Liver (tissue), 9 donors: ENCODE results near the gene STK32C. TPM values are rescaled to one million over a fixed set of nuclear protein-coding genes. Genes with fewer than 3 reads are reported as not detected.

Source experiments
- DNase-seq: peaks from one replicate; pipeline ENCODE4 v3.0.0-alpha.2; 2017; ENCODE audit warnings: low spot score
- H3K27ac ChIP-seq, 2 donors: one replicate each; pipeline ENCODE4 v1.7.0; 2013; ENCODE audit warnings: inconsistent platforms in 2 of 2, low read length in 2 of 2, control low read depth in 1 of 2, low read depth in 1 of 2, mild to moderate bottlenecking in 1 of 2
- H3K27me3 ChIP-seq, 4 donors: one replicate each; pipeline versions ENCODE4 v1.6.1 to v1.7.0; 2013; ENCODE audit warnings: low read length in 3 of 4, inconsistent platforms in 1 of 4, mild to moderate bottlenecking in 1 of 4, moderate library complexity in 1 of 4; ENCODE audit not compliant: control insufficient read depth in 4 of 4, insufficient read depth in 4 of 4
- H3K36me3 ChIP-seq, 4 donors: one replicate each; pipeline versions ENCODE4 v1.6.1 to v1.7.0; 2013; ENCODE audit warnings: low read length in 3 of 4, mild to moderate bottlenecking in 3 of 4, low read depth in 1 of 4, moderate library complexity in 1 of 4; ENCODE audit not compliant: control insufficient read depth in 4 of 4, insufficient read depth in 3 of 4
- H3K4me1 ChIP-seq, 4 donors: one replicate each; pipeline versions ENCODE4 v1.6.1 to v1.7.0; 2013; ENCODE audit warnings: low read length in 3 of 4, mild to moderate bottlenecking in 3 of 4, moderate library complexity in 1 of 4; ENCODE audit not compliant: control insufficient read depth in 4 of 4, insufficient read depth in 4 of 4
- H3K4me3 ChIP-seq, 3 donors: one replicate each; pipeline versions ENCODE4 v1.6.1 to v1.7.0; 2013; ENCODE audit warnings: low read length in 3 of 3, control low read depth in 1 of 3, low read depth in 1 of 3, mild to moderate bottlenecking in 1 of 3
- H3K9ac ChIP-seq, 2 donors: one replicate each; pipeline ENCODE4 v1.7.0; 2013; ENCODE audit warnings: low read length in 2 of 2, mild to moderate bottlenecking in 2 of 2, moderate library complexity in 2 of 2, control low read depth in 1 of 2, low read depth in 1 of 2
- H3K9me3 ChIP-seq, 4 donors: one replicate each; pipeline versions ENCODE4 v1.6.1 to v1.7.0; 2013; ENCODE audit warnings: low read length in 3 of 4; ENCODE audit not compliant: control insufficient read depth in 4 of 4
- EGR1 ChIP-seq, 2 donors: IDR thresholded peaks; 2 replicates each; pipeline ENCODE4 v1.6.1; 2016 to 2018; ENCODE audit warnings: antibody characterized with exemption in 2 of 2, low read depth in 2 of 2
- FOXA1 ChIP-seq: IDR thresholded peaks from 2 replicates; pipeline ENCODE4 v1.6.1; 2016; ENCODE audit warnings: antibody characterized with exemption
- FOXA2 ChIP-seq: IDR thresholded peaks from 2 replicates; pipeline ENCODE4 v1.6.1; 2016; ENCODE audit warnings: antibody characterized with exemption
- GABPA ChIP-seq, 2 donors: IDR thresholded peaks in 1 of 2; conservative IDR thresholded peaks in 1 of 2; 2 replicates each; pipeline ENCODE4 v1.6.1; 2016; ENCODE audit warnings: antibody characterized with exemption in 2 of 2, mild to moderate bottlenecking in 1 of 2, moderate library complexity in 1 of 2
- HNF4A ChIP-seq, 2 donors: conservative IDR thresholded peaks; 2 replicates each; pipeline ENCODE4 v1.6.1; 2016; ENCODE audit warnings: antibody characterized with exemption in 2 of 2, mild to moderate bottlenecking in 2 of 2
- HNF4G ChIP-seq: IDR thresholded peaks from 2 replicates; pipeline ENCODE4 v1.6.1; 2016; ENCODE audit warnings: antibody characterized with exemption
- JUND ChIP-seq, 2 donors: IDR thresholded peaks; 2 replicates each; pipeline ENCODE4 v1.6.1; 2016; ENCODE audit warnings: antibody characterized with exemption in 2 of 2
- NR2F2 ChIP-seq: IDR thresholded peaks from 2 replicates; pipeline ENCODE4 v1.6.1; 2016; ENCODE audit warnings: antibody characterized with exemption
- RAD21 ChIP-seq, 2 donors: IDR thresholded peaks; 2 replicates each; pipeline ENCODE4 v1.6.1; 2016; ENCODE audit warnings: antibody characterized with exemption in 2 of 2, mild to moderate bottlenecking in 2 of 2
- RXRA ChIP-seq, 2 donors: IDR thresholded peaks; 2 replicates each; pipeline ENCODE4 v1.6.1; 2017 to 2018; ENCODE audit warnings: antibody characterized with exemption in 2 of 2, mild to moderate bottlenecking in 1 of 2
- SP1 ChIP-seq: IDR thresholded peaks from 2 replicates; pipeline ENCODE4 v1.6.1; 2018; ENCODE audit warnings: antibody characterized with exemption, mild to moderate bottlenecking
- TAF1 ChIP-seq: conservative IDR thresholded peaks from 2 replicates; pipeline ENCODE4 v1.6.1; 2016; ENCODE audit warnings: antibody characterized with exemption, mild to moderate bottlenecking
- YY1 ChIP-seq: IDR thresholded peaks from 2 replicates; pipeline ENCODE4 v1.6.1; 2016; ENCODE audit warnings: antibody characterized with exemption, mild to moderate bottlenecking
- WGBS: extraction: QIAGEN DNeasy Blood & Tissue Kit; methylation state at CpG from one replicate; pipeline ENCODE4 v1.1.7; 2013; 5-methylcytosine and 5-hydroxymethylcytosine counted together
- polyA plus RNA-seq, 2 donors: library from polyadenylated mRNA; stranded (reverse) in 1 of 2; unstranded in 1 of 2; fragments of 200-250 nt in 1 of 2; fragments of >200 nt in 1 of 2; fragmentation: Nextera tagmentation in 1 of 2; extraction: Ambion mirVana in 1 of 2; gene quantifications; one replicate each; pipeline versions ENCODE4 v1.2.1 to v1.2.3, GENCODE V29; 2013 to 2015
- total RNA-seq, 2 donors: library from RNA; depleted of rRNA; stranded (reverse); fragments of >200 nt; gene quantifications; one replicate each; pipeline ENCODE4 v1.2.3, GENCODE V29; 2014
- TF ChIP-seq, protein P1 (sequence below): IDR thresholded peaks from 2 replicates; pipeline ENCODE4 v1.6.1; 2016; ENCODE audit warnings: antibody characterized with exemption, mild to moderate bottlenecking
- TF ChIP-seq, protein P2 (sequence below): IDR thresholded peaks from 2 replicates; pipeline ENCODE4 v1.6.1; 2016; ENCODE audit warnings: antibody characterized with exemption
- TF ChIP-seq, protein P3 (sequence below): IDR thresholded peaks from 2 replicates; pipeline ENCODE4 v1.6.1; 2016; ENCODE audit warnings: antibody characterized with exemption
- TF ChIP-seq, protein P4 (sequence below): IDR thresholded peaks from 2 replicates; pipeline ENCODE4 v1.6.1; 2016; ENCODE audit warnings: antibody characterized with exemption
- TF ChIP-seq, protein P5 (sequence below): fragments of 150-350 bp; IDR thresholded peaks from 2 replicates; pipeline ENCODE4 v1.5.1; 2017; ENCODE audit warnings: improper control_type of control experiment, low read depth, low read length; ENCODE audit not compliant: missing input control
- donor health status: healthy.
- donor health status: healthy.
- donor health status: healthy.
- donor health status: healthy.
- donor health status: healthy.

Gene STK32C
- total and polyA plus RNA-seq, 4 donors = 1.8 to 4.6 (median 2.2) TPM

DNA sequence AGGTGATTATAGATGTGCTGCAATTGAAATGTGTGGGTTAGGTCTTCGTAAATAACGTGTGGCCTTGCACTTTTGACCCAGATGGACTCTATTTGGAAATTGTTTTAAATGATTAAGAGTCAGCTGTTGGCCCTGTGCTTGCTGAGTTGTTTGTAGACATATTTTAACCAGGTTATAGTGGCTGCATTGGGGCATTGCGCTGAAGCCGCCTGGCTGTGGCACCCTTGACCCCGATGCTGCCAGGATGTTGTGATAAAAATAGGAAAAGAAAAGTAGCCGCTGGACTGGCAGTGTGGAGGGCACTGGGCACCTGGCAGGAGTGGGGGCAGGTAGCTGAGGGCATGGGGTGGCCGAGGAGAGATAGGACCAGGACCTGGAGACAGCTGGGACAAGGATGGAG is 37.6 kb upstream of the STK32C start:
- no peak for TF ChIP-seq FOXA1
- TF ChIP-seq, protein P1, sequence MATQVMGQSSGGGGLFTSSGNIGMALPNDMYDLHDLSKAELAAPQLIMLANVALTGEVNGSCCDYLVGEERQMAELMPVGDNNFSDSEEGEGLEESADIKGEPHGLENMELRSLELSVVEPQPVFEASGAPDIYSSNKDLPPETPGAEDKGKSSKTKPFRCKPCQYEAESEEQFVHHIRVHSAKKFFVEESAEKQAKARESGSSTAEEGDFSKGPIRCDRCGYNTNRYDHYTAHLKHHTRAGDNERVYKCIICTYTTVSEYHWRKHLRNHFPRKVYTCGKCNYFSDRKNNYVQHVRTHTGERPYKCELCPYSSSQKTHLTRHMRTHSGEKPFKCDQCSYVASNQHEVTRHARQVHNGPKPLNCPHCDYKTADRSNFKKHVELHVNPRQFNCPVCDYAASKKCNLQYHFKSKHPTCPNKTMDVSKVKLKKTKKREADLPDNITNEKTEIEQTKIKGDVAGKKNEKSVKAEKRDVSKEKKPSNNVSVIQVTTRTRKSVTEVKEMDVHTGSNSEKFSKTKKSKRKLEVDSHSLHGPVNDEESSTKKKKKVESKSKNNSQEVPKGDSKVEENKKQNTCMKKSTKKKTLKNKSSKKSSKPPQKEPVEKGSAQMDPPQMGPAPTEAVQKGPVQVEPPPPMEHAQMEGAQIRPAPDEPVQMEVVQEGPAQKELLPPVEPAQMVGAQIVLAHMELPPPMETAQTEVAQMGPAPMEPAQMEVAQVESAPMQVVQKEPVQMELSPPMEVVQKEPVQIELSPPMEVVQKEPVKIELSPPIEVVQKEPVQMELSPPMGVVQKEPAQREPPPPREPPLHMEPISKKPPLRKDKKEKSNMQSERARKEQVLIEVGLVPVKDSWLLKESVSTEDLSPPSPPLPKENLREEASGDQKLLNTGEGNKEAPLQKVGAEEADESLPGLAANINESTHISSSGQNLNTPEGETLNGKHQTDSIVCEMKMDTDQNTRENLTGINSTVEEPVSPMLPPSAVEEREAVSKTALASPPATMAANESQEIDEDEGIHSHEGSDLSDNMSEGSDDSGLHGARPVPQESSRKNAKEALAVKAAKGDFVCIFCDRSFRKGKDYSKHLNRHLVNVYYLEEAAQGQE = no peak
- no peak for TF ChIP-seq JUND (IDR thresholded peaks at IDR 0.05)
- TF ChIP-seq, protein P2, sequence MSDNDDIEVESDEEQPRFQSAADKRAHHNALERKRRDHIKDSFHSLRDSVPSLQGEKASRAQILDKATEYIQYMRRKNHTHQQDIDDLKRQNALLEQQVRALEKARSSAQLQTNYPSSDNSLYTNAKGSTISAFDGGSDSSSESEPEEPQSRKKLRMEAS = no peak
- TF ChIP-seq YY1 = no peak
- TF ChIP-seq, protein P3, sequence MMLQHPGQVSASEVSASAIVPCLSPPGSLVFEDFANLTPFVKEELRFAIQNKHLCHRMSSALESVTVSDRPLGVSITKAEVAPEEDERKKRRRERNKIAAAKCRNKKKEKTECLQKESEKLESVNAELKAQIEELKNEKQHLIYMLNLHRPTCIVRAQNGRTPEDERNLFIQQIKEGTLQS = no peak
- TF ChIP-seq TAF1 = no peak
- TF ChIP-seq NR2F2 = no peak
- no peak for TF ChIP-seq GABPA (IDR thresholded peaks at IDR 0.05 in 1 of 2, conservative IDR thresholded peaks at IDR 0.05 in 1 of 2)
- peak in 1 of 2 donors; percentile 29 for TF ChIP-seq RAD21 (IDR thresholded peaks at IDR 0.05)
- TF ChIP-seq, protein P4, sequence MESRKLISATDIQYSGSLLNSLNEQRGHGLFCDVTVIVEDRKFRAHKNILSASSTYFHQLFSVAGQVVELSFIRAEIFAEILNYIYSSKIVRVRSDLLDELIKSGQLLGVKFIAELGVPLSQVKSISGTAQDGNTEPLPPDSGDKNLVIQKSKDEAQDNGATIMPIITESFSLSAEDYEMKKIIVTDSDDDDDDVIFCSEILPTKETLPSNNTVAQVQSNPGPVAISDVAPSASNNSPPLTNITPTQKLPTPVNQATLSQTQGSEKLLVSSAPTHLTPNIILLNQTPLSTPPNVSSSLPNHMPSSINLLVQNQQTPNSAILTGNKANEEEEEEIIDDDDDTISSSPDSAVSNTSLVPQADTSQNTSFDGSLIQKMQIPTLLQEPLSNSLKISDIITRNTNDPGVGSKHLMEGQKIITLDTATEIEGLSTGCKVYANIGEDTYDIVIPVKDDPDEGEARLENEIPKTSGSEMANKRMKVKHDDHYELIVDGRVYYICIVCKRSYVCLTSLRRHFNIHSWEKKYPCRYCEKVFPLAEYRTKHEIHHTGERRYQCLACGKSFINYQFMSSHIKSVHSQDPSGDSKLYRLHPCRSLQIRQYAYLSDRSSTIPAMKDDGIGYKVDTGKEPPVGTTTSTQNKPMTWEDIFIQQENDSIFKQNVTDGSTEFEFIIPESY = no peak
- TF ChIP-seq, protein P5, sequence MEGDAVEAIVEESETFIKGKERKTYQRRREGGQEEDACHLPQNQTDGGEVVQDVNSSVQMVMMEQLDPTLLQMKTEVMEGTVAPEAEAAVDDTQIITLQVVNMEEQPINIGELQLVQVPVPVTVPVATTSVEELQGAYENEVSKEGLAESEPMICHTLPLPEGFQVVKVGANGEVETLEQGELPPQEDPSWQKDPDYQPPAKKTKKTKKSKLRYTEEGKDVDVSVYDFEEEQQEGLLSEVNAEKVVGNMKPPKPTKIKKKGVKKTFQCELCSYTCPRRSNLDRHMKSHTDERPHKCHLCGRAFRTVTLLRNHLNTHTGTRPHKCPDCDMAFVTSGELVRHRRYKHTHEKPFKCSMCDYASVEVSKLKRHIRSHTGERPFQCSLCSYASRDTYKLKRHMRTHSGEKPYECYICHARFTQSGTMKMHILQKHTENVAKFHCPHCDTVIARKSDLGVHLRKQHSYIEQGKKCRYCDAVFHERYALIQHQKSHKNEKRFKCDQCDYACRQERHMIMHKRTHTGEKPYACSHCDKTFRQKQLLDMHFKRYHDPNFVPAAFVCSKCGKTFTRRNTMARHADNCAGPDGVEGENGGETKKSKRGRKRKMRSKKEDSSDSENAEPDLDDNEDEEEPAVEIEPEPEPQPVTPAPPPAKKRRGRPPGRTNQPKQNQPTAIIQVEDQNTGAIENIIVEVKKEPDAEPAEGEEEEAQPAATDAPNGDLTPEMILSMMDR = no peak
- peak; percentile 55 to 77 for TF ChIP-seq RXRA (IDR thresholded peaks at IDR 0.05)
- TF ChIP-seq EGR1 (IDR thresholded peaks at IDR 0.05; ENCODE audit: low read depth in 2 of 2) = no peak
- no peak for TF ChIP-seq FOXA2
- peak; percentile 56 for TF ChIP-seq SP1
- TF ChIP-seq HNF4G = no peak
- TF ChIP-seq HNF4A (conservative IDR thresholded peaks at IDR 0.05) = peak; percentile 61 to 74
- peaks cover 0 to 4% (median 2%) of the 10 kb centered on the region in 4 donors for H3K36me3 ChIP-seq
- no peak for DNase-seq
- WGBS = 45% methylated on average over 7 of the region's 7 CpGs
- peaks cover 0 to 9% (median 7%) of the 10 kb centered on the region in 4 donors for H3K4me1 ChIP-seq
- H3K4me3 ChIP-seq = no peak overlapping the region
- peak overlapping the region; percentile 4 to 48 for H3K27ac ChIP-seq
- no peak overlapping the region for H3K9ac ChIP-seq
- H3K27me3 ChIP-seq = no peaks in the 10 kb centered on the region
- no peaks in the 10 kb centered on the region for H3K9me3 ChIP-seq
